GM21390 (cell line): Measurements from ENCODE around the gene ADCYAP1R1.

Experiments
- ATAC-seq: cut with Tn5 transposase; IDR thresholded peaks from one replicate; pipeline ENCODE4 v1.9.1; 2021; ENCODE audit not compliant: unreplicated experiment

ADCYAP1R1 gene

DNA sequence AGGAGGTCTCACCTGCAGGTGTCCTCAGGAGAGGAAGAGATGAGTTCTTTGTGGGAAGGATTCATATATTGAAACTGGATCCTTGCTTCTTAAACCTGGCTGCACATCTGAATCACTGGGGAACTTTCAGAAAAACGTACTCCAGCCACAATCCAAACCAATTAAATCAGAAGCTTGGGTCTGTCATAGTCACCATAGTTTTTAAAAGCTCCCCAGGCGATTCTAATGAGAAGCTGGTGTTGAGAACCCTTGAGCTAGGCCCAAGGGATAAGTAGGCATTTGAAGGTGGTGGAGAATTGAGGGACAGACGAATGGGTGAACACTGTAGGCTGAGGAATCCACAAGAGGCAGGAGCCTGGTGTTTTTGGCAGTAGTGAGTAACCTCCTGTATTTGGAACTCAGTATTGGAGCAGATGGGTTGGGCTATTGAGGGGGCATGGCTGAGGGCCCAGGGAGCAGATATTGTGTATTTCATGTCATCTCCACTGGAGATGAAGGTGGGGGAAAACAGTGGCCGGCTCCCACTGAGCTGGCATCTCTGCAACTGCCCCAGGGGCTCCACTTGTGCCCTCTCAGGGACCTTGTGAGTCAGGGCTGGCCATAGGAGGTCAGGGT lies 14.5 kb downstream of the ADCYAP1R1 start:
- ATAC-seq, result no peak

DNA sequence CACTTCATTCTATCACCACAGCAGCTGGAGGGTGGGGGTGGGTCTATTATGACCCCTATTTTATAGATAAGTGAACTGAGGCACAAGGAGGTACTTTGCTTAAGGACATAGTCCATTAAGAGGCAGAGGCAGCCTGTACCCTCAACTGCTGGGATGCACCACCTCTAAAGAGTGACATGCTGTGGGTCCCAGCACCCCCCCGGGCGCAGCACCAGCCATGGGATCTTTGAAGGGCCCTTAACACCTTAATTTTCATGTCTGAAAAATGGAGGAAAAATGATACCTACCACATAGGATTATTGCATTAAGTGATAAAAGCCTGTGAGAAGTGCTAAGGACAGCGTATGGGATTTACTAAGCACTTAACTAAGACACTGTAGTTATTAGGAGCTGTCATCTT lies 15.4 kb downstream of the ADCYAP1R1 start:
- ATAC-seq, result no peak

DNA sequence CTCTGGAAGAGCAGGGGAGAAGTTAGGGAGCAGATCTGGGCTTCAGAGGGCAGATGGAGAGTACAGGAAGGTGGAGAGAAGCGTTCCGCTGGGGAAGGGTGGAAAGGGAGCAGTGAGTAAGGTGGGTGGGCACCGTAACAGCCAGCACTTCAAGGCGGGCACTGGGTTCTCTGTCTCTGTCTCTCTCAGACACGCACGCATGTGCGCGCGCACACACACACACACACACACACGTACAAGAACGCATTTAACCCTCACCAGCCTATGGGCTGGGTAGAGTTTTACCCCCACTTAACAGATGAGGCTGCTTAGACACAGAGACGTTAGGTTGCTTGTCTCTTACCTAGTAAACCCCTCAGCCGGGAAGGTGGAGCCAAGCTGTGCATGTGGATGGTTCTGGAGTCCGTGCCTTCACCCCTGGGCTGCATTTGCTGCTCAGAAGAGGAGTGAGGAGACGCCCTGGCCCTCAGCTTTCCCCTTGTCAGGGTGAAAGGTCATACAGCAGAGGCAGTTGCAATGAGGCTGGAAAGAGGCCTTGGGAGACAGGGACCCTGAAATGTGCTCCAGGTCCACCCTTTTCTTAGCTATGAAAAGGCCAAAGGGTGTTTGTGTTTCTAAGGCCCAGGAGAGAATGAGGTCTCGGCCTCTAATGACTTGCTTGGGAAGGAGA lies 16.0 kb downstream of the ADCYAP1R1 start:
- ATAC-seq, result no peak

DNA sequence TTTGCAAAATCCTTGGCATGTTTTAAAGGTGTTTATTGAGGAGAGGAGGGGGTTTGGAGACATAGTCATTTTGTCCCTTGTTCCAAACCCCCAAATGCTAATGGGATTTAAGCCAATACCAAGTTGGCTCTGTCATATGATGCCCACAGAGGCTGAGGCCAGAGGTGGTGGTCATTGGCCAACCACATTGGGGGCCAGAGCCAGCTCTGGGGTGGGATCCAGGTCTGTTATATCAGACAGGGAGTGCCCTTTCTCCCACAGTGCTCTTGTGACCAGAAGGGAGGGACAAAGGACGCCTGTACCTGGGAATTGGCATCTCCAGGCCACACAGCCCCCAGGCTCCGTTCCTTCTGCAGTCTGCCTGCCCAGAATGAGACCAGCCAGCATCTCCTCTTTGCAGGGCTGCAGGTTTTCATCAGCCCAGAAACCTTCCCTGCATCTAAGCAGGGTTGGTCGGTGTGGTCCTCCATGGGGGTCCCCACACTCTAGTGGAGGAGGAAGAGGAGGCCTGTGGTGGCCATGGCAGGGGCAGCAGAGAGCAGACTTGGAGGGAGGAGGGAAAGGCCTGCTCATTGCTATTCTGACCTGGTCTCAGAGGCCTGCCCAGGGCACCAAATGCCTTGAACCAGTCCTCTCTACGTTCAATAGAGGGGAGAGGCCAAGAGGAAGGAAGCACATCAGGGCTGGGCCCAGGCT lies 17.9 kb downstream of the ADCYAP1R1 start:
- ATAC-seq, result no peak

DNA sequence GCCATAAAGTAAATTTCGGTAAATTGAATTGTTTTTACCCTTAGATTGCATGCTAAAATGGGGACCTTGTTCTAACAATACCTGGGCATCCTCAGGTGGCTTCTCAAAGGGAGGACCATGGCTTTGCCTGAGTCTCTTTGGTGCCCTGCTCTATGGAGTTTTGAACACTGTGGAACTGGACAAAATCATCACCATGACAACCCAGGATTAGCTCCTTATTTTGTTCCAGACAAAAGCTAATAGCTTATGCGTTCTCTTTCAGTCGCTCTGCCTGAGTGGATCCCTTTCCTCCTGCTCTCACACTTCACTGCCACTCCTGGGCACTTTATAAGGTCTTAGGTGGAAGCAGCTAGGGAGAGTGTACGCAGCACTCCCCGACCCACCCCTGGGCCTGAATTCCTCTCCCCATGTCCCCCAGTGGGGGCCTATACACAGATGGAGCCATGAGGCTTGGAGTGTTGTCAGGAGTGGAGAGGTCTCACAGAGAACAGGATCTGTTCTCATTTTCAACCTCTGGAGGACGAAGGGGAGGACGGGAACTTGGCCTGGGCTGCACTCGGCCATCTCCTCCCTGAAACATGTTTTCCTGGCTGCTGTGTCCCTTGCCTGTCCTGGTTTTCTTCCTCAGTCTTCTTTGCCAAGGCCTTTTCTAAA lies 19.0 kb downstream of the ADCYAP1R1 start:
- ATAC-seq, result no peak

DNA sequence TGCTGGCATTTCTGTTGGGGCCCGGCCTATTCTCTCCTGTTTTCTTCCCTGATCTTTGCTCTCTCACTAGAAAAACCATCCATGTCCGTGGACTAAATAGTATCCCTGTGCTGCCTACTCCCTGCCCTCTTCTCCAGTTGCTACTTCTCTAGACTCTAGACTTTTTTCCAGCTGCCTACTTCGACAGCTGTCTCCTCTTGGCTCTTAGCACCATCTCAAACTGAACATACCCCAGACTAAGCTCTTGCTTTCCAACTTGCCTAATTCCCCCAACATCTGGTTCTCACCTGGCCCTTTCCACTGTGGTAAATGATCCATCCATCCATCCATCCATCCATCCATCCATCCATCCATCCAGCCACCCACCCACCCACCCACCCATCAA lies 19.5 kb downstream of the ADCYAP1R1 start:
- ATAC-seq, result no peak

DNA sequence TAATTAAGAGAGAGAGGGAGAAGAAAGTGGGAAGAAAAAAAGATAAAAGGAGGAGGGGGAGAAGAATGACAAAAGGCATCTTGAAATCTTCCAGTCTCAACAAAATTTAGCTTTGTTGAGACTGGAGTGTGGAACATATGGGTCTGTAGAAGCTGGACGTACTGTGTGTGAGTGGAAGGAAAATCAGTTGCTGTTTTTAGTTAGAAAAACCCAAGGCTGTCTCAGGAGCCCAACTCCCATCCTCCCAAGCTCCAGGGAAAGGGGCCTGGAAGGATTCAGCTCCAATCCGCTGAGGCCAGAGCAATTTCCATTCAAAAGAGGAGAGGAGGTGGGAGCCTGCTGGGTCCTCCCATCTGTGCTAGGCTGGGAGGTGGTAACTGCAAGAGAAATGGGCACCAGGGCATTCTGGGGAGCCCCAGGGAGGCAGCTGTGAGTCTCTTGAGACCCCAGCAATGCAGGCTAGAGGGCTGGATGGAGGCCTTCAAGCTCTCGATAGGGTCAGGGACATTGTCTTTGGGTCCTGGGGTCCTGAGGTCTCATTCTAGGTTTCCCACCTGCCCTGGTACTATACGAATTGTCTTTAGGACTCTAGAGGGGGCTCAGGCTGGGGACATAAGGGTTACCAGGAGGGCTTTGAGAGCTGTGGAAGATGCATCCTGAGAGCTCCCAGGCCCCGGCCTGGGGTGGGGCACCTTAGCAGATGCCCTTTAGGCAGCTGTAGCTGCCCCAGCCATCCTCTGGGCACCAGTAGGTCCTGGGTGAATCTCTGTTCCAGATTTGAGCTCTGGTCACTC lies 21.4 kb downstream of the ADCYAP1R1 start:
- ATAC-seq, result no peak

DNA sequence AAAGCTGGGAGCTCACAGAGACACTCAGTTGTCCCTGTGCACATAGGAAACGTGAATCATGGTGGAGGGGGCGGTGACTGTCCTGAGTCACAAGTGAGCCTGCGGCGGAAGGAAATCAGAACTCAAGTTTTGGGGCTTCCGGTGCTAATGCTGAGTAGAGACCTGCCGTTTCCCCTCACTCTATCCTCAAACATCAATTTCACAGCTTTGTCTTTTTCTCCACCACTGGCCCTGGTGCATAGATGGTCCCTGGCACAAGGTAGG lies 21.9 kb downstream of the ADCYAP1R1 start:
- ATAC-seq, result no peak

DNA sequence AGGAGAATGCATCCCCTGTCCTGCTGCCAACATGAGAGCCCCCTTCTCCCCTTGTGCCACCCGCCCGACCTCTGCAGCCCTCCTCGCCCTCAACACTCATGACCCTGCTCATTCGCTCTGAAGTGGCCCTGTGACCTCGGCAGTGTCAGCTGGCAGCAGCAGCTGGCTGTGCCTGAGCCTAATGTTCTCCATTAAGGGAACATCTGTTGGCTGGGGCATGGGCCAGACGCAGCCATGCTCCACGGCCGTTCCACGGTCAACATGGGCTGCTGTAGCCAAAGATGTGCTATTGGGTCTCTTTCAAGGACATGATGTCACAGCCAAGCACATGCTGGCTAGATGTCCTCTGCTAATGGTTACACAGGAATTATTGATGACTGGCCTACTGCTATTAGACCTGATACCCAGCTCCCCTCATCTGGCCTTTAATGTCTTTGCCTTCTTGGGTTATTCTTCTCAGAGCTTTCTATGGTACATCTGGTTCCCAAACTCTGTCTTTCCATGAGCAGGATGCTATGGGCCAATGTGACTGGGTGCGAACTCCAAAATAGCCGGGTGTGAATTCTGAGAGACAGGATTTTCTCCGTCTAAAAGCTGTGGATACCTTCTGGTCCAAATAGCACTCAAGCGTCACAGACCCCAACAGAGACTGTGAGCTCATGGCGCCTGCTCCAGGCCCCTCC lies 22.4 kb downstream of the ADCYAP1R1 start:
- ATAC-seq, result no peak

DNA sequence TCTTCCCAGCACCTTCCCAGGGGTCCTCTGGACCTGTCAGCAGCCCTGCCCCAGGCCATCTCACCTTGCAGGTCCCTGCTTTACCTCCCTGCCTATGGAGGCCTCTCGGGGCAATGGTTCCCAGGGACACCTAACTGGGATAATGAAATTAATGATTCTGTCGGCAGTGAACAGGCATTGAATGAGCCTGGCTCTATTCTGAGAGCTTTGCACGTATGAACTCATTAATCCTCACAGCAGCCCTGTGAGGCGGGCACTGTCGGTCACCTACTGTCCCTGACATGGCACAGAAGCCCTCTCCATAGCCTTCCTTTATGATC lies 22.9 kb downstream of the ADCYAP1R1 start:
- ATAC-seq, result no peak

DNA sequence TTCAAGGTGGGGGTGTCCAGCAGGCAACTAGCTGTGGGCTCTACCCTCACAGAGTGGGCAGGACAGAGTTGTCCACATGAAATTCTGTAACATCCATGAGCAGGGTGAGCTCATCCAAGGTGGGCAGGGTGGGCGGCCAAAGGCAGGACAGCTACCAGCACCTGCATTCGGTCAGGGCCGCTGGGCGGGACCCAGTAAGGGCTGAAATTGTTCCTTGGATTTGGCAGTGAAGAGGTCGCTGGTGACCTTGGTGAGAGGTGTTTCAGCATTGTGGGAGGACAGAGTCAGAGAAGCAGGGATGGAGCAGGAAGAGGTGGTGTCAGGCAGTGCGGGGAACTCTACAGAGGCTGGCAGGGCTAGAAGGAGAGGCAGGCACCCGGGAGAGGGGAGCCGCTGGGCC lies 23.9 kb downstream of the ADCYAP1R1 start:
- no peak for ATAC-seq

DNA sequence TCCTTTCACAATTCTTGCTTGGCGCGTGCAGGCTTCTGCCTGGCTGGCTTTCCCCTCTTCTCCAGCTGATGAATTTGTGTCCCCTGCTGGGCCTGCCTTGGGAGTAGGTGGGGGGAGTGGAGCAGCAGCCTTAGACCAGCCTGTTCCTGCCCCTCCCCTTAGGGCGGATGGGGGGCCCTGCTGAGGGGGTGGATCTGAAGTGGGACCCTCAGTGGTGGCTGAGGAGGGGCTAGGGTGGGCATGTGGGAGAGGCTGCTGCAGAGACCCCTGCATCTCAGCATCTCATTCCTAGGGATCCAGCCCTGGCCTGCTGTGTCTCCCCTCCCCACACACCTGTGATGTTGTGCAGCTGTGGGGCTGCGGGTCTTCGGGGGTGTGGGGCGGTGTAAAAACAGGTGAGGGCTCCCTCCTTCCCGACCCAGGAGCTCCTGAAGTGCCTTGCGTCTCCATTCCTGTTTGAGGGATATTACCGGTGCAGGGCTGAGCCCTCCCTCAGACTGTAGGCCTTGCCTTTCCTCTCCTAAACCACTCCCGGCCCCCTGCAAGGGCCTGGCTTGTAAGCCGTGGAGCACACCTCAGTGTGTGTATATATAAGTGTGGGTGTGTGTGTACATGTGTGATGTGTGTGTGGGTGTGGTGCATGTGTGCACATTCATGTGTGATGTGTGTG lies 24.7 kb downstream of the ADCYAP1R1 start:
- ATAC-seq, result no peak

DNA sequence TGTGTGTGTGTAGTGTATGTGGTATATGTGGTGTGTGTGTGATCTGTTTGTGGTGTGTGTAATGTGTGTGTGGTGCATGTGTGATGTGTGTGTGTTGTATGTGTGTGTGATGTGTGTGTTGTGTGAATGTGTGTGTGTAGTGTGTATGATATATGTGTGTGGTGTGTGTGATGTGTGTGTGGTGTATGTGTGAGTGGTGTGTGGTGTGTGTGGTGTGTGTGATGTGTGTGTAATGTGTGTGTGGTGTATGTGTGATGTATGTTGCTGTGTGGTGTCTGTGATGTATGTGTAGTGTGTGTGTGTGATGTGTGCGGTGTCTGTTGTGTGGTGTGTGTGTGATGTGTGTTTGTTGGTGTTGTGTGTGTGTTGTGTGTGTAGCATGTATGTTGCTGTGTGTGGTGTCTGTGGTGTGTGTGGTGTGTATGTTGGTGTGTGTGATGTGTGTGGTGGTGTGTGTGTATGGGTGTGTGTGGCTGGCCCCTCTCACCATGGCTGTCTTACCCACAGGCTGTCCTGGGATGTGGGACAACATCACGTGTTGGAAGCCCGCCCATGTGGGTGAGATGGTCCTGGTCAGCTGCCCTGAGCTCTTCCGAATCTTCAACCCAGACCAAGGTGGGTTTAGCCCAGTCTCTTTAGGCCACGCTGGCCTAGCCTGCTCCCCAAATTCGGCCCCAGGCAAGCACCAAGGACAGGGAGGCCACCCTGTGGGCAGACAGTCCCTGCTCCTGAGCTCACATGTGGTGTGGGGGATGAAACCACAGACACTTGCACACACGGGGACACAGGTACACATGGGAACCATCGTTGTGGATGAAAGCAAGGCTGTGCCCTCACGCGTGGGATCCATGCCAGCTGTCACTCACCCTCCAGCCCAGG lies 25.6 kb downstream of the ADCYAP1R1 start:
- no peak for ATAC-seq

DNA sequence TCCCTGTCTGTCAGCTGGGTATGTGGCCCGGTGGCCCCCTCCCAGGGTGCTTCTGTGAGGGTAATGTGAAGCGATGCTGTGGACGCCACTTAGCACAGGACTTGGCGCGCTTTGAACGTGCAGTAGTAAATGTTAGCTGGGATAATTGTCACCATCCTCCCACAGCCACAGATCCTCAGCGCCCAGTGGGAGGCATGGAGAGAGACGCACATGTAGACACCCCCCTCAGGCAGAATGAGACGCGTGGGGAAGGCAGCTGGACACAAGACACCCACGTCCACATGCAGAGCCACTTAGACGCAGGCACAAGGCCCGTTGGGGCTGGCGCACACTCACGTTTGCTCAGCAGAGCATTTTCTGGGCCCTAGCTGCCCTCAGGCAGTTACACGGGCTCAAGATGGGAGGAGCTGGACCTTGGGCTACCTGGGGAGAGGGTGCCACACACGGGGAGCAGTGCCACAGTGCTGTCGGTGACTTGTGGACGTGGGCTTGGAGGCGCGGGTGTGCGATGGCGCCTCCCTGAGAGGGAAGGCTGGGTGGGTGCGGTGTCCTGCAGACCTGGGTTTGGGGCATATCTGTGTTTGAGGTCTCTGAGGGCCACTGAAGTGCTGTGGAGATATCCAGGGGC lies 26.4 kb downstream of the ADCYAP1R1 start:
- ATAC-seq, result no peak

DNA sequence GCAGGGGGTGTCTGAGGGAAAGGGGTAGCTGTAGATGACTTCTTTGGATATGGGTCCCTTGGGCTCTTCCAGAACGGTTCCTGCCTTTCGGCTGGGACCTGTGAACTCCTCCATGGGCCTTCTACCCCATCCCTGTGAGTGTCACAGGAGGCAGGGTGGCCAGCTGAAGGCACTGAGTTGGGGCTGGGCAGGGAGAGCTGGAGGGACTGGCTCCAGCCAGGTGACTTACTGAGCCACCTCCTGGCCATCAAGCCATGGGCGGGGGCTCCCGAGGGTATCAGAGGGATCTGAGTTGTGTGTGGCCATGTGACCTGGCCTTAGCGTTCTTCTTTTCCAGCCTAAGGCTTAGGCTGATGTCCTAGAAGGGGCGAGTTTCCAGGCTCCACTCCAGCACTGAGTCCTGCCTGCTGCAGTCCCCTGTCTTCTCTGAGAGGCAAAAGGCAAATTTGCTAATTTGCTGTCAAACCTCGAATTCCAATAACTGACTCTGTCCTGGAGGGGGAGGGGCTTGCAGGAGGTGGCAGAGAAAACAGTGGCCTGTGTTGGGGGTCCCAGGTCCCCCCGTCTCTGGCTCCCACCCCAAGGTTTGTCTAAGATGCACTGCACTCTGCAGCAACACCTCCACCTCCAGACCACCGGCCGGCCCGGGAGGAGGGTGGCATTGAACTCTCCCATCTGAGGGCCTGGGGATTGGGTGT lies 27.2 kb downstream of the ADCYAP1R1 start:
- ATAC-seq, result no peak

DNA sequence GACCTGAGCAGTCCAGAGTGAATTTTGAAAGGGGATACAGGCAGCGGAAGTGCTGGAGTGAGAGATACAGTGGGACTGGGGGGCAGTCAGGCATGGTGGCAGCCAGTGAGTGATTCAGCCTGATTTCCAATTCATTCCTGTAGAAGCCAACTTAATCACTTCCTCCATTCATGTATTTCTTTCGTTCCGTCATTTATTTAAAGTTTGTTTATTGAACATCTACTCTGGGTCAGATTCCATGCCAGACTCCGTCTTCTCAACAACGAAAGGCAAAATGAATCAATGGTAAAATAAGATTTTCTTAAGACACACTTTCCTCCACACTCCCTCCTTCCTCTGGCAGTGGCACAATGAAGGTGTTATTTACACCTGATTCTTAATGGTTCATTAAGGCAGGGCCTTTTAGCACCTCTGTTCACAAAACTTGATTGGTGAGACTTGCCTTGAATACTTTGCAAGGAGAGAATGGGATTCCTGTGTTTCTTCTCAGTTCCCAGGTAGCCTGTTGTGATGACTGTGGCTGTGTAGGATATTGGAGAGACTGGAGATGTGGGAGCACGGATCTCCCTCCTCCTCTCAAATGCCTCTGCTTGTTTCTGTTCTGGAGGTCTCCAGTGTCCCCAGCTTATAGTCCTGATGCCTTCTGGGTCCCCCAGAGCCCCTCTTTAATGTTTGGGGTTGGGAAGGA lies 27.9 kb downstream of the ADCYAP1R1 start:
- no peak for ATAC-seq

DNA sequence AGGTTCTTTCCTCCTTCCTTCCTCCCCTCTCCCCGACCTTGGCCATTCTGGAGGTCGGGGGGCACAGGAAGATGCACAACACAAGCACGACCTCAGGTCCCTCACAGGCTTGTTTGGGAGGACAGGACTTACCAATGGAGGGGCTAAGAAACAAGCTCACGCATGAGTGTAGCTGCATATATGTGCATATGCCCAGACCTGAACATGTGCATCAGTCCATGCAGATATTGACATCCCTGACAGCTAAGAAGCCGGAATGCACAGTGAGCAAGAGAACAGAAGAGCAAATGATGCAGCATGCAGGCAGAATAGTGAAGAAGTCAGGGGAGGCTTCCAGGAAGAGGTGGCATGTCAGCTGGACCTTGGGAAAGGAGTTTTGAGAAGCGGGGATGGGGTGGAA lies 28.7 kb downstream of the ADCYAP1R1 start:
- no peak for ATAC-seq

DNA sequence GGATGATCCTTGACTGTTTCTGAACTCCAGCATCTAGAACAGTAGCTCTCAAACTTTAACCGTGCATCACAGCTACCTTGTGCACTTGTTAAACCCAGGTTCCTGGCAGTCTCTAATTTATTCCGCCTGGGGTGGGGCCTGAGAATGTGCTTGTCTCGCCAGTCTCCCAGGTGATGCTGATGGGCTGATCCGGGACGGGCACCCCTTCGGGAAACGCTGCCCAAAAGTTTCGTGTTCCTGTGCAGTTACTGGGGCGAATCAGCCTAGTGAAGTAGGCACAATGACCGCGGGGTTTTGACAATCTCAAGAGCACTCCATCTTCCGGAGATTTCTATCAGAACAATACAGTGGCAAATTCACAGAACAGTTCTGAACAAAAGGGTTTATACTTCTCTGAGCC lies 29.9 kb downstream of the ADCYAP1R1 start:
- ATAC-seq, result no peak
